NCI-H345 treated with DMSO at 0.1 percent for 48 hours (cell line): ENCODE data around the gene GFY.

Experiments
- DNase-seq: peaks from one replicate; lab custom pipeline; 2025; ENCODE audit not compliant: unreplicated experiment; lab: John Stamatoyannopoulos, UW

Gene GFY, protein sequence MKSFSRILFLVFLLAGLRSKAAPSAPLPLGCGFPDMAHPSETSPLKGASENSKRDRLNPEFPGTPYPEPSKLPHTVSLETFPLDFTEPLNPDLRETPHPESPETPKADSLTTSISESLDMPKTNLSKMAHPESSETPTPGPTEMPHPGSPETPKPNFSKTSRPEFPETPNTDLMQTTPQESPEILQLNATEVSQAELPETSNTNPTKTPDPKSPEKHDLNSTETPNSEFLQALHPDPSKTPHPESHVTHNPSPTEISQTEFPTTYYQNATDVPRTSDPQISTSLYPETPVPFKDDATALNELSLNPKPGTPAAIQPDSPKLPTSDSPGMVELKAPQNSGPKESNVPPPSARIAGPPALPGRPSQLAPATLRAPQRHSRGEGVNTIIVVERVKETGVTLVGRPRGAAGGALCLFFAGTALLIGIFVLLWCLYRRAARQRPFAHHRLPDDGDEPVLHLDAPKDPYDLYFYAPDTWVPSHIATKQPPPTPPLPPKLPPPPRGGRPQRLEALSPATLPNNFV

DNA sequence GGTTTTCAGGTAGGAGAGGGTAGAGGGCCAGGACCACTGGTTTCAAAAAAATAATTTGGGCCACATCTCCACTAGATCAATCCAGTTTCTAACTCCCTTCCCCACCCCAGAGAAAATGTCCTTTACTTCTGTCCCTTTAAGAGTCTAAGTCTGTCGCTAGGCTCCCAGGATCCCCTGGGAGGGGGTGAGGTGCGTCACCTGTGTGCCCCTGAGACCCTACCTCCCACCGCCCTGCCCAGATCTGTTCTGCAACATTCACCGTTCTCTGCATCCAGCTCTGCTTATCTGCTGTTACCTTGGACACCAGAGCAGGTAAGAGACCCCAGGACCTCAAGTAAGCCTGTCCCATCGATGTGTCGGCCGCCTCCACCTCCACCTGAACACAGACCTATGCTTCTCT lies at the start of gene GFY:
Gene GFY, plus strand, starts transcription at position 211 of the 400 bp plus-strand sequence. CDS start 1,043 bp downstream, outside the sequence.
- no peak for DNase-seq

DNA sequence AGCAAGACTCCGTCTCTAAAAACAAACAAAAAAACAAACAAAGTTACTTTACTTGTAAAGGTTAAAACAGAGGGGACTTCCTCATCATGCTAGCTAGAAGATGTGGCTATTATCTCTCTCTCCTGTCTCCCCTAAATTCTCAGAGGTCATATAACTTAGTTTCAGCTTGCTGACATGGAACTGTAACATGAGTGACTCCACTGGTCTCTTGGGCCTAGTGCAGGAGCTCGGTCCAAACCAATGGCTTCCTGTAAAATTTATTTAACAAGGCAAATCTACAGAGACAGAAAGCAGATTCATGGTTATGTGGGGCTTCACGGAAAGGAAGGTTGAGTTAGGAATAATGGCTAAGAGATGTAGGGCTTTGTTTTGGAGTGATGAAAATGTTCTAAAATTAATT lies 46.7 kb upstream of the GFY start:
- DNase-seq, result no peak

DNA sequence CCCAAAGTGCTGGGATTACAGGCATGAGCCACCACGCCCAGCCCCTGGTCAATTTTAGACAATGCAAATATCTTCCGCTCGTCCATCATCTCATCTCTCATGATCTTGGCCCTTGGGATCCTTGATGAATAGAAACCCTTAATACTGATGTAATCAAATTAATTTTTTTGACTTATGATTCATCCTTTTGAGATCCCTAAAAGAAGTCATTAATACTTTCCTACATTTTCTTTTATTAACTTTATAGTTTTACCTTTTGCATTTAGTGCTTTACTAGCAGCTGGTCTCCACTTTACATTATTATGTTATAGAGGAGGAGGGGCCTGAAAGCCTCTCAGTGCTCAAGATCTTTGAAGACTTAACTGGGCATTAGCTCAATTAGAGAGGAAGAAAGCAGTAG lies 44.8 kb upstream of the GFY start:
- no peak for DNase-seq

DNA sequence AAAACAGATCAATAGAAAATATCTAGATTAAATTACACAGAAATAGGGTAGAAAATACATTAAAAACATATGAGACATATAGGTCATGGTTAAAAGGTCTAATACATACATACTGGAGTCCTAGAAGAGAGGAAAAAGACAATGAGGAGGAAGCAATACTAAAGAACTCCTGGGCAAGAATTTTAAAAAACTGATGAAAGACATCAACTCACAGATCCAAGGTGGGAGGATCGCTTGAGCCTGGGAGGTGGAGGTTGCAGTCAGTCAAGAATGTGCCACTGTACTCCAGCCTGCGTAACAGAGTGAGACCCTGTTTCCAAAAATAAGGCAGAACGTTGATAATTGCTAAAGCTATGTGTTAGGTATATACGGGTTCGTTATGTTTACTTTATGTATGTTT lies 42.5 kb upstream of the GFY start:
- no peak for DNase-seq

DNA sequence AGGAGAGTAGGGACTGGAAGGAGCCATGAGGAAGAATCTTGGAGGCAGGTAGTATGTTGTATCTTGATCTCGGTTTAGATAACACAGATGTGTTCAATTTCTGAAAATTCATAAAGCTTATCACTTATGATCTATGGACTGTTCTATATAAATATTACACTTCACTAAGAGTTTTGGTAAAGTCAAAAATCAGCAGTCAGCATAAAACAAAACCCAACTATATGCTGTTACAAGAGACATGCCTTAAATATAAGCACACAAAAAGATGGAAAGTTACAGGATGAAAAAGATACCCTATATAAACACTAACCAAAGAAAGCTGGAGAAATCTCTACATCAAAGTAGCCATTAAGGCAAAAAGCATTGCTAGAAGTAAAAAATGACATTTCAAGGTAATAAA lies 41.6 kb upstream of the GFY start:
- no peak for DNase-seq

DNA sequence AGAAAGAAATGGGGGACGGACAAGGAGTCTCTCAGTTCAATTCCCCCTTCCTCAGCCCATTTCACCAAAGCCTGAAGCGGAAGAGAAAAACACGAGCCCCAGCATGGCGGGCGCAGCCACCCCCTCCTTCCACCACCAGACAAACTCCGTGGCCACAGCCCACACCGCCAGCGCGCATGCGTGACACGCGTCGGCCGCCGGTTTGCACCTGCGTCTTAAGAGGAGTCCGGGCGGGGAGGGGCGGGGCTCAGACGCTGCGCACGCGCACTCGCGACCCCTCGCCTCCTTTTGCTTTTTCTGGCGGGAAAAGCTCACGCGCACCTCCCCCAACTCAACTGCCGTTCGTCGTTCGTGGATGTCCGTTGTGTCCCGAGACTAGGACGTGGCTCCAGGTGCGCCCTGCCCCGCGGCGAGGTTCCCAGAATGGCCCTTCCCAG lies 37.2 kb upstream of the GFY start, which contains the start of gene KASH5:
Gene KASH5, plus strand, starts transcription at position 314 of the 437 bp plus-strand sequence. CDS start 2,635 bp downstream, outside the sequence.
- no peak for DNase-seq

DNA sequence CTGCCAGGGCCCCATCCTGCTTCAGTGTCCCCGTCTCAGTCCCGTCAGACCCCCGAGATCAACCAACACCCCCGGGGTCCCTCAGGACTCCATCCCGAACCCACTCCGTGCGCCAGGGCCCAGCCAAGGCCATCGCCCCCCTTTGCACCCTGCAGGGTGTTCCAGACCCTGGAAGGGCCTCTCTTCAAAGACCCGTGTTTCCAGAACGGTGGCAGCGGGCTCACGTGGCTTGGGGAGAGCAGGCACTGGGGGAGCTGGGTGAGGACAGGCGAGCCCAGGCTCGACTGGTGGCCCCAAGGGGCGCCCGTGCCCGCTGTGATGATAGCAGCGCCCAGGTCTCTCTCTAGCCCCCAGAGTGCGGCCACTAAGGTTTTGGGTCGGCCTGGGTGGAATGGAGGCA lies 35.8 kb upstream of the GFY start:
- DNase-seq, result no peak

DNA sequence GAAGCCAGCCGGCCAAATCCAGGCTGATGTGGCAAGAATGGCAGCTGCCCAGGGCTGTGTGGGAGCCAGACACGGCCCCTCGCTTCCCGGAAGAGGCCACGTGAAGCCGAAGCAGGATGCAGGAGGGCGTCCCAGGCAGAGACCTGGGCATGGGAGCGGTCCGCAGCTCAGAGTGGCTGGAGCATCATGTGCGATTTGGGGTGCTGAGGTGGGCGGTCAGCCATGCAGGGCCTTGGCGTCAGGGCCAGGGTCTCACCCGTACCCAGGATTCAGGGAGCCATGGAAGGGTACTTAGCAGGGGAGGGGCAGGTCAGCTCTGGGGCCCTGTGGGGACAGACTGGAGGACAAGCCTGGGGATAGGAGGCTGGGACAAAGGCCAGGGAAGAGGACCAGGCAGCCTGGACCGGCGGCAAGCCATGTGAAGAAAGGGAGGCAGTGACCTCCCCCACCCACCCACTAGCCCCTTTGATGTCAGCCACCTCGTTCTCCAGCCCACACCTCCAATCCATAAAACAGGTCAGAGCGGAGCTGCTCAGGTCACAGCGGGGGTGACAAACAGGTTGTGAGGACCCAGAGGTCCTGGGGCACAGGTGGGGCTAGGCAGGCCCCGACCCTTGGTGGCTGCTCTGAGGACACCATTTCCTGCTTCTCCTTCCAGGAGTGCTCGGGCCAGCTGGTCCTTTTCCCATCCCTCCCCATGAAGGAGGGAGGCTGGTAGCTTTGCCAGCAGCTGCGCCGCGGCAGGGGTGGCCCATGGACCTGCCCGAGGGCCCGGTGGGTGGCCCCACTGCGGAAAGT lies 34.9 kb upstream of the GFY start:
- DNase-seq, result no peak

DNA sequence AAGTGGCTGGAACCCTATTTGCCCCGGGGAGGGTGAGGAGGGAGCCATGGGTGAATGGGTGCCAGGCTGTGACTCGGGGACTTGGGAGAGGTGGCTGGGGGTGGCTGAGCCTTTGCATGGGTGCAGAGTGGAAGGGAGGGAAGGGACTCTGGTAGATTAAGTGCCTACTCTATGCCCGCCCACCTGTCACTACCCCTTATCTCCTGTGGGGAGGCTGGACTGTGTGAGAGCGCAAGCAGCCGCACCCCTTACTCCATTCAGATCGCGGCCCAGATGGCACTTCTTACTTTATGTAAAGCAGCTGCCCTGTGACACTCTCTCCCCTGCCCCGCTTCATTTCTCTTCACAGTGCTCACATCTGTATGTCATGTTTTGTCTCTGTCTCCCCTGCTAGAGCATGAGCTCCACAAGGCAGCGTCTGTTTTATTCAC lies 34.2 kb upstream of the GFY start:
- no peak for DNase-seq

DNA sequence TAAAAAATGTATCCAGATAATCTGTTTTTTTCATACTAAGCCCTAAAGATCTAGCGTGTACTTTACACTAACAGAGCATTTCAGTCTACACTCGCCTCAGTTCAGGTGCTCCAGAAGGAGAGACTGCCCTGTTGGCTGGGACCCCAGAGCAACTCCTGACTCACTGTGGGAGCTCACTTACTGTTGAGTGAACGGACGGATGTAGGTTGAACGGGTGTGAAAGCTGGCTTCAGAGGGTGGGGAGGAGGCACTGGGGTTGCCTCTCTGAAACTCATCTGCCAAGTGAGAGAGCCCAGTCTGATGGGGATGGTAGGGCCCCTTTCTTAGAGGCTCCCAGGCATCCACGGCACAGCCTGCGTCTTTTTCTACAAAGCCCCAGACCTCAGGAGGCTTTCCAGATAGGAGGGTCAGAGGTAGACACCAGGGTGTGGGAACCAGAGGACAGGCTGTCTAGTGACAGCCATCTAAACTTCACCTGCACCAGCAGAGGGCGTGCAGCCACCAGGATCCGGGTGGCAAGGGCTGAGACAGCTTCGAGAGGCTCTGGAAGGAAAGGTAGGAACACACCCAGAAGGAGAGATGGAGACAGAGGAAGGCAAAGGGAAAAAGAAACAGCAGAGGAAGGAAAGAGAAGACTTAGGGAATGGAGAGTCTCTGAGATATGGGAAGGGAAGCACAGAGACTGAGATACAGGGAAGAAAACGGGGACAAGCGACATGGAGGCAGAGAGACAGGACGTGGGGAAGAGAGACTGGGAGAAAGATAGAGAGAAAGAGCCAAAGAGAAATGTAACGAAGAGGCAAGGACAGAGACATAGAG lies 33.4 kb upstream of the GFY start:
- peak; percentile 64 for DNase-seq

DNA sequence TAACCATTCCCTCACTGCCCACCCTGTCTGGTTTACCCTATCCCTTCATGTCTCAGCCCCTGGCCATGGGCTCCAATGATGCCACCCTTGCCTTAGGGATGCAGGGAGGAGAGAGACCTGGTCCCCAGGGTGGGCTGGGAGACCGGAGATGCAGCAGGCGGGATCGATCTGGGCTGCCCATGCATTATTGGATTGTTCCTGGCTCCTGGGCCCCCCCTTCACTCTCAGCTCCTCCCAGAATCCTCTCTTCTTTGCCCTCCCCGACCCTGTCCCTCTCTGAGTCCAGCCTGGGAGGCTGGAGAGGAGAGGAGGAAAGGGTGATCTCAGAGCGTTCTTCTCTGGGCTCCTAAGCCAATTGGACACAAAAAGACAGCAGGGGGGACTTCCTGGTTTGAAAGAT lies 31.3 kb upstream of the GFY start:
- no peak for DNase-seq

DNA sequence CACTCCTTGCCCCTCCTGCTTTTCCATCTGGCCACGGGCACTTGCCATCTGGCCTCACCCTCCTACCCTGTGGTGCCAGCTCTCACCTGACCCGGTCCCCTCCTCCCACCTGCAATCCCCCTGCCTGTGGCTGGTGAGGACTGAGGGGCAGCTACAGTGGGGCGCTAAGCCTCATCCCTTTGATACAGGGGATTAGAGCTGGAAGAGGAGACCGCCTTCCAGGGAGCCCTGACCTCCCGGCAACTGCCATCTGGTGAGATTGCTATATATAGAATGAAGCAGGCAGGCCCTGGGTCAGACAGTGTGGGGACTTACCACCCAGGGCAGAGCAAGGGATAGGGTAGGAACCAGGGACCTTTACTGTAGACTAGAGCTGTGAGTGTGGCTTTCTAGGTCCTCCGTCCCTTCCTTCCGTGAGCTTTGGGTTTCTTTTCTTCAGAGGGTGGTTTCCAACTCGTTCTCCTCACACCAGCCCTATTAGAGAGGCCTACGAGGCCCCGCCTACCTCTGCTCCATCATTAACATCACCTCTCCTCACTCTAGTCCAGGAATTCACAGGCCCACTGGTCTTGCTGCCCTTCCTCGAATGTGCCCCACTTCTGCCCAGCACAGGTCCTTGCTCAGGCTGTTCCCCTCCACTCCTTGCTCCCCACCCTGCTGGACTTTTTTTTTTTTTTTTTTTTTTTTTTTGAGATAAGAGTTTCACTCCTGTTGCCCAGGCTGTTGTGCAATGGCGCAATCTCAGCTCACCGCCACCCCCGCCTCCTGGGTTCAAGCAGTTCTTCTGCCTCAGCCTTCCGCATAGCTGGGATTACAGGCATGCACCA lies 29.4 kb upstream of the GFY start:
- DNase-seq, result no peak

DNA sequence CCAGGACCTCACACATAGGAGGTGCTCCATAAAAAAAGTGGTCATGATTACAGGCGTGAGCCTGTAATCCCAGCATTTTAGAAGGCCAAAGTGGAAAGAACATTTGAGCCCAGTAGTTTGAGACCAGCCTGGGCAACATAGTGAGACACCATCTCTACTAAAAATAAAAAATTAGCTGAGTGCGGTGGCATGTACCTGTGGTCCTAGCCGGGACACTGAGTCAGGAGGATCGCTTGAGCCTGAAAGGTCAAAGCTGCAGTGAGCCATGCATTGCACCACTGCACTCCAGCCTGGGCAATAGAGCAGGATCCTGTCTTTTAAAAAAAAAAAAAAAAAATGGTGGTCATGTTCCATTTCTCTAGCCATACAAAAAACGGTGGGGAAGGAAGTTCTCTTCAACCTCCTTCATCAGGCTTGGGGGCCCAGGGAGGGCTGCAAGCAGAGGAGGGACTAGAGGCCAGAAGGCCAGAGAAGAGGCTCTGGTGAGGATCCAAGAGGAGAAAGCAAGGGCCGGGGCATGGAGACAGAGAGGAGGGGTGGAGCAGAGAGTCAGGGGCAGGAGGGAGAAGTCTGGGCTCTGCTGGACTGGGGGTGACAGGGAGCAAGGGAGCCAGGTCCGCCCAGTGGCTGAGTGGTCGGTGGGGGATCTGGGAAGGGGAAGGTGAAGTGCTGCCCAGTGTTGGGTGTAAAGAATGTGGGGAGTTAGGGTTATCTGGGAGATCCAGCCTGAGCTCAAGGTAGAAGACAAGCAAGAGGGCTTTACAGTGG lies 28.3 kb upstream of the GFY start:
- DNase-seq, result no peak

DNA sequence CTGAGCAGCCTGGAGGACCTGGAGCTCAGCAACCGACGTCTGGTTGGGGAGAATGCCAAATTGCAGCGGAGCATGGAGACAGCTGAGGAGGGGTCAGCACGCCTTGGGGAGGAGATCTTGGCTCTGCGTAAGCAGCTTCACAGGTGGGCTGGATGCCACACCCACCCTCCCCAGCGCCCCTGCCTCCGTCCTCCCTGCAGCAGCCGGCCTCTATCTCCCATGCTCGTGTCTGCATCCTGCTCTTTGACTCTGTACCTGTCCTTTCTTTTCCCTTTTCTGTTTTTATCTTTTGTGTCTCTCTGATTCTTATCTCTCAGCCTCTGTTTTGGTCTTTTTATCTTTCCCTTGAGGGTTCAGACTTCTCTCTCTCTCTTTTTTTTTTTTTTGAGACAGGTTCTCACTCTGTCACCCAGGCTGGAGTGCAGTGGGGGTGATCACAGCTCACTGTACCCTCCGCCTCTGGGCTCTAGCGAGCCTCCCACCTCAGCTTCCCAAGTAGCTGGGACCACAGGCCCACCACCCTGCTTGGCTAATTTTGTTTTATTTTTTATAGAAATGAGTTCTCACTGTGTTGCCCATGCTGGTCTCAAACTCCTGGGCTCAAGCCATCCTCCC lies 27.1 kb upstream of the GFY start:
- no peak for DNase-seq

DNA sequence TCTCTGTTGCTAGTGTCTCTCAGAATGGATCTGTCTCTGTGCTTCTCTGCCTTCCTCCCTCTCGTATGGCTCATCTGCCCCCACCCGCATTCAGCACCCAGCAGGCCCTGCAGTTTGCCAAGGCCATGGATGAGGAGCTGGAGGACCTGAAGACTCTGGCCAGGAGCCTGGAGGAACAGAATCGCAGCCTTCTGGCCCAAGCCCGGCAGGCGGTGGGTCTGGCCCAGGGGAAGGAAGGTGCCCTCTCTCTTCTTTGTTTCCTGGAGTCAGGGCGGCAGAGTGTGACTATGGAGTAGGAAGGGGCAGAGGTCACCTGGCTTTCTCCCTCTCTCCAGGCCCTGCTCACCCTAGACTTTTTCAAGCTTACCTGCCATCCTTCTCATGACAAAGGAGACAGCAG lies 26.3 kb upstream of the GFY start:
- DNase-seq, result no peak

DNA sequence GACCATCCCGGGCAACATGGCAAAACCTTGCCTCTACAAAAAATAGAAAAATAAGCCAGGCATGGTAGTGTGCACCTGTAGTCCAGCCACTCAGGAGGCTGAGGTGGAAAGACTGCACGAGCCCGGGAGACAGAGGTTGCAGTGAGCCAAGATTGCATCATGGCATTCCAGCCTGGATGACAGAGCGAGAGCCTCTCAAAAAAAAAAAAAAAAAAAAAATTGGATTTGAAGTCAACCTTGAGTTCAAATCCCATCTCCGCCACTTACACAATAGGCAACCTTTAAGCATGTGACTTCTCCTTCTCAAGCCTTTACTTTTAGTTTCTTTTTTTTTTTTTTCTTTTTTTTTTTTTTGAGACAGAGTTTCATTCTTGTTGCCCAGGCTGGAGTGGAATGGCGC lies 25.2 kb upstream of the GFY start:
- no peak for DNase-seq

DNA sequence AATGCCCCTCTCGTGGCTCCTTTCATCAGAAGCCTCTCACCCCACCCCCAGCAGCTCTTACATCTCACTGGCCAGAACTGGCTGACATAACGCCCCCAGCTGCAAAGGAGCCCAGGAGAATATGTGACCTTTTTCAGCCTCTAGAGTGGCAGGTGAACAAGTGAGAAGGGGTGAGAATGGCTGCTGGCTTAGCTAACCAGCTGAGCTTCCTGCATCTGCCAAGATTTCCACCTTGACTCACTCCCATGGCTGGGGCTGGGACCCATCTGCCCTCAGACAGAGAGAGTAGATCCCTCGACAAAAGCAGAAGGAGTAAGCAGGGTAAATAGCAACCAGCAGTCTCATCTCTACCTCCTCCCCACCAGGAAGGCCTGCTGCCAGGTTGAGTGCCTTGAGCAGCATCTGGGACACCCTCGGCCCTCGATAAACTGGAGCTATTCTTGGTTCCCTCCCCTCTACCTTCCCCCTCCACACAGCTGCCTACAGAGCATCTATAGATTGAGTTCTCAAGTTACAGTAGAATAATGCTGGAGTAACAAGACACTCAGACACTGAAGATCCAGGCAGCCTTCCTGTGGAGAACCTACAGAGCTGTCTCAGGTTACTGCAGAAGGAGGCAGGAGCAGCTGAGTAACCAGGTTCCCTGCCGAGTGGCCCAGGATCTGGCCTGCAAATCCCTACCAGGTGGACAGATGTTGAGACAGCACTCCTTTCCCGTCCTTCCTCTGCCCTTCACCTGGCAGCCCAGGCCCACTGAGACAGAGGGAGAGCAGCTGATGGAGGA lies 21.6 kb upstream of the GFY start:
- peak; percentile 61 for DNase-seq

DNA sequence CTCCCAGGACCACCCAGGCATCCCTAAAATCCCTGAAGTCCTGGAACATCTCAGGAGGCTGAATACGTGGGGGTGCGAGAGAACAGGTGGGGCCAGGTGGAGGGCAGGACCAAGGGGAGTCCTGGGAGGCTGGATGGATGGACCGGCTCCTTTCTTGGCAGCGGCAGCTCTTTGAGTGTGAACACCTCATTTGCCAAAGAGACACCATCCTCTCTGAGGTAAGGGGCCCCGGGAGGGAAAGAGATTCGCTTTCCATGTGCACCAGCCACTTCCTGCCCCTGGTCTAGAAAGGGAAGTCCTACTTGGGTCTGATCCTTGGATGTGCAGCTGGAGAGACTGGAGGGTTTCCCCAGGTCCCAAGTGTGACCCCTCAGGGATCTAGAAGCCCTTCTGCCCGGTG lies 18.1 kb upstream of the GFY start:
- DNase-seq, result no peak
